HG02759 (cell line): ENCODE data around the gene GNLY.
"Not testable (repeated sequence)": the region's sequence is repeated elsewhere in the genome, so short reads cannot be mapped to it uniquely, and the experiment has no call there.

Experiments used
- ATAC-seq: cut with Tn5 transposase; IDR thresholded peaks from one replicate; pipeline ENCODE4 v1.9.1; 2021; ENCODE audit warnings: mild to moderate bottlenecking, moderate library complexity; ENCODE audit not compliant: unreplicated experiment

Gene GNLY

DNA sequence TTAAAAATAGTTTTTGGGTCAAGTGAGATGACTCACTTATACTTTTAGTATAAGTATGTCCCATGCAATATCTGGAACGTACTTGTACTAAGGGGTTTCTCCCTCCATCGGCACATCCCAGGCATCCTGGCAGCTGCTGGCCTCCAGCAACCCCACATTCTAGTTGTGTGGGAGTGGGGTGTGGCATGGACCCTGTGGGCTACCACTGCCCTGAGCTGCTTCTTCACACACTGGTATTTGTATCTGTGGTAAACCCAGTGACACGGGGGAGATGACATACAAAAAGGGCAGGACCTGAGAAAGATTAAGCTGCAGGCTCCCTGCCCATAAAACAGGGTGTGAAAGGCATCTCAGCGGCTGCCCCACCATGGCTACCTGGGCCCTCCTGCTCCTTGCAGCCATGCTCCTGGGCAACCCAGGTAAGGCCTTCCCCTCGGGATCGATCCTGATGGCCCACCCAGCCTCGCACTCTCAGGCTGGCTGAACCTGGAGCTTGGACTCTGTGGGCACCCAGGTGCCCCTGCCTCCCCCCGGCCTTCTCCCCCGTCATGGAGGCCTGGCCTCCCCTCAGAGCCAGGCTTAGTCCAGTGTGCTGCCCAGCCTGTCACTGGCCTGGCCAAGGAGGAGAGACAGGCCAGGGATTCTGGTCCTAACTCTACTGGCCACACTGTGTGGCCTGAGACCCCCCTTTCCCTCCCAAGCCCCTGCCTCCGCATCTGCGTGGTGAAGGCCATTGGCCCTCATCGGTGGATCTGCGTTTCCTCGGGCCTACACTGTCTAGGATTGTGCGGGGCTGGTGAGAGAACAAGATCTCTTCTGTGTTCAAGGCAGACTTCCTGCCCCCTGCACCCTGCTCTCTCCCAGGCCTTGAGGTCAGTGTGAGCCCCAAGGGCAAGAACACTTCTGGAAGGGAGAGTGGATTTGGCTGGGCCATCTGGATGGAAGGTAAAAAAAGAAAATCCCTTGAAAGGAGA is at the start of gene GNLY:
Gene GNLY, plus strand, starts transcription at position 307 of the 974 bp plus-strand sequence. Its CDS starts 61 bp downstream, at position 368.
- no peak for ATAC-seq

DNA sequence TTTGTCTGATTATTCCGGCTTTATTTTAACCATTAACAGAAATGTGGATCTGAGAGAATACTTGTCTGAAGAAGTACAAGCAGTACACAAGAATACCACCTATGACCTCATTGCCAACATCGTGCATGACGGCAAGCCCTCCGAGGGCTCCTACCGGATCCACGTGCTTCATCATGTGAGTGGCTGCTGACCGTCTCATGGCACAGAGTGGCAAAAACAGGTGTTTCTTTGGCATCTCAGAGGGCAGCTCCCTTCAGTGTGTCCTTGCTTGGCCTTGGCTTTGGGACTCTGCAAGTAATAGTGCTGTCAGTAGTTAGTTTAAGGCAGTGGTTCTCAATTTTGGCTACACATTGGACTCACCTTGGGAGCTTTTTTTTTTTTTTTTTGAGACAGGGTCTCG is 49.2 kb upstream of the GNLY start:
- no peak for ATAC-seq

DNA sequence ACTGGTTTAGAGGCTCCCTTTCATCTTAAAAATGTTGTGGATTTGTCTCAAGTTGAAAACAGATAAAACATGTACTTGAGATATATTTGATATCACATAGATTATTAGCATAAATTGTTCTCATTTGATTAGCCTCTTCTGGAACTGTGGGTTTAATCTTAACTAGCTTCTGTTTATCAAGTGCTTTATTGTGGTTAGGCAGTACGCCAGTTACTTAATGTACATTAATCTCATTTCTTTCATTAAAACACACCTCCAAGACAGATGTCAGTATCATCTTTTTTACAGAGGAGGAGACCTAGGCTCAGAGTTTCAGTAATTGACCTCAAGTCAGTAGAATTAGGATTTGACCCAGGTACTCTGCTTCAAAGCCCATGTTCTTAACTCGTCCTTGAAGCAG is 48.0 kb upstream of the GNLY start:
- no peak for ATAC-seq

DNA sequence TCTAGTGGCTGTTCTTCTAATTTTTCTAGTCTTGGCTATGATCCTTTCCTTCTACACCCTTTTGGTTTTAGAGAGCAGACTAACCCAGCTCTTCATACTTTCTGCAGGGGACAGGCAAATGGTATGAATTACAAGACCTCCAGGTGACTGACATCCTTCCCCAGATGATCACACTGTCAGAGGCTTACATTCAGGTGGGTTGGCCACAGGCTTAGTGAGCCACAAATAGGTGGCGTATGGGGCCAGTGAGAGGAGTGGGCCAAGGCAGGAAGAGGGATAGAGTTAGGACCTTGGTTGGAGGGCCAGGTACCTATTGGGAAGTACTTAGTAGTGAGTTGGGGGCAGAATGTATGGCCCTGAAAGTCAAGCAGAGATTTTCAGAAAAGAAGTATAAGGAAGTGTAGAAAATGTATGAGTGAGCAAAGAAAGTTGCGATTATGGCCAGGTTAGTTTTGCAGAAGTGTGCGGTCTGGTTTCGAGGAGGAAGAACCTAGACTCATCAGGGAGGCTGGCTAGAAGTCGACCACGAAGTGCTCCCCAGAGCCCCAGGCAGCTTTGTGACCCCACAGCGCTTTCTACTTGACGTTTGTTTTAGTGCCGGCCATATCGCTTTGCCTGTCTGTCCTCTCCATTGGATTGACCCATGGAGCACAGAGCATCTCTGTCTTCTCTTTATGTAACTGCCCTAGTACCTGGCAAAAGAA is 46.2 kb upstream of the GNLY start:
- no peak for ATAC-seq

DNA sequence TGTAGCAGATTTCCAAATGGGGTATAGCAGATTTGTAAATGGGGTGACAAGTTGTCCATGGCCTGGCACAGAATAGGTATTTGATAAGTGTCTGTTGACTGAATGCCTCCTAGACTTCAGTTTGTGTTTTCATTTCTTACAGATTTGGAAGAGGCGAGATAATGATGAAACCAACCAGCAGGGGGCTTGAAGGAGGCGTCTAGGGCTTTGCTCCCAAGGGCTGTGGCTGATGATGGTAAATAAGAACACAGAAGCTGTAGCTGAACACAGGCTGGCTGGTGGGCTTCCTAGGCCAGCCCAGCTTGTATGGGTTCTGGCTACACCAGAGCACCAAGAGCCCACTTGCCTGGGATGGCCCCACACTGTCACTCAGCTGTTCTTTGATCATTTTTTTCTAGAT is 45.5 kb upstream of the GNLY start:
- ATAC-seq = no peak

DNA sequence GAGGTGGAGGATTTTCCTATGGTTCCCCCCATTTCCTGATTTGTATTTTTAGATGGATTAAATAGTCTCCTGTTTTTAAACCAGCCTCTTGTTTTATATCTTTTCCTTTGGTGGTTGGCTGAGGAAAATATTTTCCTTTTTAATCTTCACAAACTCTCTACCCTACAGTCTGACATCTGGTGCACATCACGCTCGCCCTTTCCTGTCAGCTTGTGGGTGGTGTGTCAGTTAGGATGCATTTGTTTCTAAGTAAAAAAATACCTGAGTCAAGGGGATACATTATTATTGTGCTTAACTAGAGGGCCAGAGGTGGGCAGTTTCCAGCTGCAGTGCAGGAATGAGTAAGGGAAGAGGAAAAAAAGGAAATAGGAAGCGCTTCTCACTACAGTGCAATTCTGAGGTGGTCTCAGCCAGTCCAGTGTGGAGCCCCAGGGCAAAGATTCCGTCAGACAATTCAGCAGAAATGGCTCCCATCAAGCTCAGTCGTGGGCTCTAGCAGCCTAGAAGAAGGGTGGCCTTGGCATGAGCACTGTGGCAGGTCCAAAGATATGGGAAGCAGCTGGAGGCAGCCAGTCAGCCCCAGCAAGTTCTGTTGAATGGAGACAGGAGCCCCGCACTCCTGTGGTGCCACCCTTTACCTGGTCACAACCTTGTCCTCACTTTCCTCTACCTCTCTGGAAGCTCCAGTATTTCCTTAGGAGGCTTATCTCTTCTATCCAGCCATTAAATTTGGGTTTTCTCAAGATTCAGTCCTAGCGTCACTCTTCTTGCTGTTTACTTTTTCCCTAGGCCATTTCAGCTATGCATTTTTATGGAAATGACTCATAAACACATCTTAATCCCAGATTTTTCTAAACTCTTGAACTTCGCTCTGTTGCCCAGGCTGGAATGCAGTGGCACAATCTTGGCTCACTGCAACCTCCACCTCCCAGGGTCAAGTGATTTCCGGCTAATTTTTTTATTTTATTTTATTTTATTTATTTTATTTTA is 44.7 kb upstream of the GNLY start:
- no peak for ATAC-seq

DNA sequence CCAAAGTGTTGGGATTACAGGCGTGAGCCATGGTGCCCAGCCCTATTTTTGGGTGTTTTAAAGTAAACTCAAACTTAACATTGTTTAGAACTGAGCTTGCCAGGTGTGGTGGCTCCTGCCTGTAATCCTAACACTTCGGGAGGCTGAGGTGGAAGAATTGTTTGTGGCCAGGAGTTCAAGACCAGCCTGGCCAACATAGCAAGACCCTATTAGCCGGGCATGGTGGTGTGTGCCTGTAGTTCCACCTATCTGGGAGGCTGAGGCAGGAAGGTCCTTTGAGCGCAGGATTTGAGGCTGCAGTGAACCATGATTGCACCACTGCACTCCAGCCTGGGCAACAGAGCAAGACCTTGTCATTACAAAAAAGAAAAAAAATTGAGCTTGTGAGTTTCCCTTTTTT is 43.7 kb upstream of the GNLY start:
- ATAC-seq = no peak

DNA sequence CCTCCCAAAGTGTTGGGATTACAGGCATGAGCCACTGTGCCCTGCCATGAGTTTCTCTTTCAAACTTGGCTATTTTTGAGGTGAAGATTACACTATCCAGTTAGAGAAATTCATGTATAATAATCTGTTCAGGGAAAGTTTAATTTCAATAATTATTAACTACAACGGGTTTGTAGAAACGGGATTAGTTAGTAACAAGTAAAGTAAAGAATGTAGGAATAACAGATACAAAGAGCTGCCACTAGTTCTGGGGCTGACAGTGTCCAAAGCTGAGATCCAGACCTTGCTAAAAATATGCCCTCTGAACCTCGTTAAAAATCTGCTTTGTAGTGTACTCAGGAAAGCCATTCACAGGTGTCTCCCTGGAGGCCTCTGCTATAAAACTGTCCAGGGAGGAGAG is 43.1 kb upstream of the GNLY start:
- no peak for ATAC-seq

DNA sequence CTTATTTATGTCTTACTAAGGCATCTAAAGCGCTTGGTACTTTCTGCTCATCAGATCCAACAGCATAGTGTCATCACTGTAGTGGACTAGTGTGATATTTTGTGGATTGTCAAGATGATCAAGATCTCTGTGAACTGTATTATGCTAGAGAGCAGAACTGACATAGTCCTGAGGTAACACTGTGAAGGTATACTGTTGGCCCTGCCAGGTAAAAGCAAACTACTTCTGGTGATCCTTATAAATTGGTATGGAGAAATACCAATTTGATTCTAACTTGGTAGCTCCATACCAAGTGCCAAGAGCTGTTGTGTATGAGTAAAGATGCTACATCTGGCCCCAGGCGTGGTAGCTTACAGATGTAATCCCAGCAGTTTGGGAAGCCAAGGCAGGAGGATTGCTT is 42.1 kb upstream of the GNLY start:
- ATAC-seq = no peak

DNA sequence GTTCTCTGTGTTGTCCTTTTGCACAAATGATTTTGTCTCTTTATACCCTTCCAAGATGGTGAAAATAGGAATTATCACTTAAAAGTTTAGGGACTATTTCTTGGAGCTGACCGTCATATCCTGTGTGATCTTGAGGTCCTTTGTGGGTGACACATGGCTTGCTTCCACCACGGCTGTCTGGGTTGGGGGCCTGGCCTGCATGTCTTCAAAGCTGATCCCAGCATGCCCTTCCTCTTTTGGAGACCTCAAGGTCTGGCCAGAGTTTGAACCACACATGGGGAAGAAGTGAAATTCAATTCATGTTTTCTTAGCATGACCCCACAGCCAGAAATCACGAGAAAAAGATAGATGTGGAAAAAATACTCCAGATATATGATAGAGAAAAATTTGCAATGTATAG is 40.2 kb upstream of the GNLY start:
- ATAC-seq = no peak

DNA sequence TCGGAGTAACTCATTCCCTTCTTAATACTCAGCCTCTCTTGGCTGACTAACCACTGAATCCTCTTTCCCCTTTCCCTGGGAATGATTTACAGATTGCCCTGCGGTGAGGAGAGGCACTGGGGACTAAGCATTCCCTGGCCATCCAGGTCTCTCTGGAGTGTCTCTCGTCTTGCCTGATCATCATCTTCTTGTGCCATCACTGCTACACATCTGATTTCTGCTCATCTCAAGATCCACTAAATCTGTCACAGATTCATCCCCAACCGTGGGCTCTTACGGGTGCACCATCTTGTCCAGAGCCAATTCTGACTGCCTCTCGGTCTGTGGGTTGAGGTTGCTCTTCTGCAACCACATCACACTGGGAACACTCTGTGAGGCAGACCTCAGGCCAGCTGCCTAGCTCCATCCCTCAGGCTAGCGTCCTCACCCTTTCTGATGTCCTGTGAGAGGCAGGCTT is 38.2 kb upstream of the GNLY start:
- ATAC-seq = no peak

DNA sequence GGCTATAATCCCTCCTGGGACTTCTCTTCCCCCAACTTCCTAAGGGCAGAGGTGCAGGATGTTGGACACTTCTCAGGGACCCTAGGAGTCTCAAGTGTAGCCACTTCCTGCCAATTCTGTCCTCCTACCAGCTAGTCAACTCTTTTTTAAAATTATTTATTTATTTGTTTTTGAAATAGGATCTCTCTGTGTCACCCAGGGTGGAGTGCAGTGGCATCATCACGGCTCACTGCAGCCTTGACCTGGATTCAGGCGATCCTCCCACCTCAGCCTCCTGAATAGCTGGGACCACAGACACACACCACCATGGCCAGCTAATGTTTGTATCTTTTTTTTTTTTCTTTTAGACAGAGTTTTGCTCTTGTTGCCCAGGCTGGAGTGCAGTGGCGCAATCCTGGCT is 37.7 kb upstream of the GNLY start:
- no peak for ATAC-seq

DNA sequence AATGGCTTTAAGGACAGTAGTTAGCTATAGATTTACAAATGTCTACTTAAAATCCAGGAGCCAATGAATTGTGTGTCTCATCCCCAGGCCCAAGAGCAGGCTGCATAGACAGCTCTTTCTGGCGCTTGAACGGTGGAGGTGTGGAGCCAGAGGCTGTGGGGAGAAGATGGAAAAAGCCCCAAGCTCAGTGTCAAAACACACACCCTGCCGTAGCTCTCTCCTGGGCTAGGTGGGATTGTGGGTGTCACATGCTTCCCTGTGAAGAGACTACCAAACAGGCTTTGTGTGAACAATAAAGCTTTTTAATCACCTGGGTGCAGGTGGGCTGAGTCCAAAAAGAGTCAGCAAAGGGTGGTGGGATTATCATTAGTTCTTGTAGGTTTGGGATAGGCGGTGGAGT is 36.8 kb upstream of the GNLY start:
- ATAC-seq = not testable (repeated sequence)

DNA sequence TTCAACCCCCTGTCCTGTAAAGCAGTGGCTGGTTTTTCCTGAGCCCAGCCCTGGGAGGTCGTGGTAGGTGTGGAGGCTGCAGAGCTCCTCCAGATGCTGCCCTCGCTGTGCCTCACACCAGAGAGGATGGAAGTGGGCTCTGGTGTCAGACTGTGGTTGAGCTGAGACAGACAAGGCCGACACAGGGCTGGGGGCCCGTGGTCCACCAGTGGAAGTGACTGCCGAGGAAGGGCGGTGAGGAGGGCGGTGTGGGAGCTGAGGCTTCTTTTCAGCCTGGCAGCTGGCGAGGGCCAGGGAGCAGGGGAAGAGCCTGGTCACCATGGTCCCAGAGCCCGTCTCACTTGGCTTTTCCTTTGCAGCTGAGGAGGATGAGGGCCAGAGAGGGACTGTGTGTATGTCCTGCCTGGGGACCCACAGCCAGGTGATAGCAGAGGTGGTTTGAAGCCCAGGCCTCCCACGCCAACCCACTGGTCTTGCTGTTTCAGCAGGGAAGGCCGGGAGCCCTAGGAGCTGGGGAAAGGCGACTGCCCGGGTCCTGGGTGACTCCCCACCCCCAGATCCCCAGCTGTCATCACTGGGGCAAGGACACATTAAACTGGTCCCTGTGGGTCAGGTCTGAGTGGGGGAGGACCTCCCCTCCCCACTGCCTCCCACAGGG is 34.7 kb upstream of the GNLY start:
- ATAC-seq = no peak

DNA sequence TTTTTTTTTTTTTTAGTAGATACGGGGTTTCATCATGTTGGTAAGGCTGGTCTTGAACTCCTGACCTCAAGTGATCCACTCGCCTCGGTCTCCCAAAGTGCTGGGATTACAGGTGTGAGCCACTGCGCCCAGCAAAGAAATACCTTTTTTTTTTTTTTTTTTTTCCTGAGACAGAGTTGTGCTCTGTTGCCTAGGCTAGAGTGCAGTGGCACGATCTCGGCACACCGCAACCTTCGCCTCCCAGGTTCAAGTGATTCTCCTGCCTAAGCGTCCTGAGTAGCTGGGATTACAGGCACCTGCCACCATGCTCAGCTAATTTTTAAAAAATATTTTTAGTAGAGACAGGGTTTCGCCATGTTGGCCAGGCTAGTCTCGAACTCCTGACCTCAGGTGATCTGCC is 33.9 kb upstream of the GNLY start:
- not testable (repeated sequence) for ATAC-seq

DNA sequence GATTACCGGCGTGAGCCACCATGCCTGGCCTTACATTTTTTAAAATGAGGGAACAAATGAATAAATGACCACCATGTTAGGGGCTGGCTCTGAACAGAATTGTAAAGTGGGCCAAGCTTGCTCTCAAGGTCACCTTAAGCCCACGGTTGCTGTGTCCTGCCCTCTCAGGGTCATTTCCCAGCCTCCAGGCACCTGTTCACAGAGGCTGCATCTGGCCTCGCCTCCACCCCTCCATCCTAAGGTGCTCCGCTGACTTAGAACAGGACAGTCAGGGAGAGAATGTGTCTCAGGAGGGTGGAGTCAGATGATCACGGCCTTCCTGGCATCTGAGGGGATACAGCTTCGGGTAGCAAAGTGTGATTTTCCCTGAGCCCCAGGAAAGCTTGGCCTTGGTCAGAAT is 33.4 kb upstream of the GNLY start:
- no peak for ATAC-seq

DNA sequence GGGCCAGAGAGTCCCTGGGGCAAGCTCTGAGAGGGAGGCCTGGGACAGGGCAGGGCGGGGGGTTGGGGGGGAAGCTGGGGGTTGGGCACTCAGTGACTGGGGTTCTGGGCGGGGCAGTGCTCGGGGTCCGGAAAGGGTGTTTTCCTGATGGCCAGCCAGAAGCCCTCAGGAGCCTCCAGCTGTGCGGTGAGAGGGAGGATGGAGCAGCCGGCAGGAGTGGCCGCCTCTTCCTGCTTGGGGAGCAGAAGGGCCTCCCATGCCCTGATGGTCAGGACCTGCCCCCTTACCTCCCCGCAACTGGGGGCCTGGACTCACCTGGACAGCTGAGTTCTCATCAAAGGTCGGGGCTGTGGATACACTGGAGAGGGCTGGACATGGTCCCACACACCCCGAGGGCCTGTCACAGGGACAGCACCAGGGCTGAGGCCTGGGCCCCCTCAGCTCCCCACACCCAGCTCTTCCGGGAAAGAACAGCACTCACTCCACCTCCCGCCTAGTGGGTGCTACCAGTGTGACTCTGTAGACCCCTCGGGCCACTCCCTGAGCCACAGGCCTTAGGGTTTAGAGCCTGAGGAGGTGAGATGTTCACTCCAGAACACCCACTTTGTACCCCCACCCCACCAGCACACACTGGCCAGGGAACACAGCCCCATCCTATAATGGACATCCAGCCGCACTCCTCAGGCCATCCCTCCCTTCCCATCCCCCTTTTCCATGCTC is 32.9 kb upstream of the GNLY start:
- no peak for ATAC-seq

DNA sequence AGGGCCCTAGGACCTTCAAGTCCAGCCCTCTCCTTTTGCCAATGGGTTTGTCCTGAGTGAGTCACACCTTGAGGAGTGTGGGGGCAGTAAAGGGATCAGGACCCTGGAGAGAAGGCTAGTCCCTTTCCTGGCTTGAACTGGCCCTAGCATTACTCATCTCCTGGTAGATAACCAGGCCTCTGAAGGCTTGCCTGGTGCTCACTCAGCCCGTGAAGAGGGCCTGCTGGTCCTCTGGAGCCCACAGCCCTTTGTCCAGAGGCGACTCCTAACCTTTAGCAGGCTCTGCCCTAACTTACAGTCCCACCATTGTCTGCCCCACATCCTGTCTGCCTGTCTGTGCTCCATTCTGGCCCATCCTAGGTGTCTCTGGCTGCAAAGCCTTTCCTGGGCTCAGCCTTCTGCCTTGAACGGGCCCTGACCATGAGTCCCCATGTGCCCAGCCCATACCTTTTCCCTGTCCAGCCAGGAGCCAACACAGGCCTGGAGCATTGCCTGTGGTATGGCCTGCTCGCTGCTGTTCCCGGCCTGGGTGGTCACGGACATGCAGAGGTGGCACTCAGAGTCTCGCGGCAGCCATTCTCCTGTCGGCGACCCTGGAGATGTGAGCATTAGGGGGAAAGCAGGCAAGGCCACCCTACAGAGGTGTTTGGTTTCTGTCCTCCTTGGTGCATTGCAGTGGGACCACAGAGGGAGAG is 31.1 kb upstream of the GNLY start:
- ATAC-seq = no peak
